ENCODE measurements around the gene CDCA8.
"Not testable (repeated sequence)": the region's sequence is repeated elsewhere in the genome, so short reads cannot be mapped to it uniquely, and the experiment has no call there.

CDCA8 gene

GRCh38 chr1:37738619-37739018 lies 46.3 kb downstream of the CDCA8 start:
- not testable (repeated sequence) for DNase-seq (ENCODE audit: low spot score)

DNA sequence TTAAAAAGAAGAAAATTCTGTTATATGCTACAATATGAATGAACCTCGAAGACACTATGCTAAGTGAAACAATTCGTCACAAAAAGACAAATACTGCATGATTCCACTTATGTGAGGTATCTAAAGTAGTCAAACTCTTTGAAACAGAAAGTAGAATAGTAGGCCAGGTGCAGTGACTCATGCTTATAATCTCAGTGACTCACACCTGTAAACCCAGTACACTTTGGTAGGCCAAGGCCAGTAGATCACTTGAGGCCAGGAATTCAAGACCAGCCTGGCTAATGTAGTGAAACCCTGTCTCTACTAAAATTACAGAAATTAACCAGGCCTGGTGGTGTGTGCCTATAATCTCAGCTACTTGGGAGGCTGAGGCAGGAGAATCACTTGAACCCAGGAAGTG lies 46.9 kb downstream of the CDCA8 start:
- no peak for DNase-seq (ENCODE audit: low spot score)

GRCh38 chr1:37741130-37741529 lies 48.8 kb downstream of the CDCA8 start:
- DNase-seq (ENCODE audit: low spot score), result no peak

DNA sequence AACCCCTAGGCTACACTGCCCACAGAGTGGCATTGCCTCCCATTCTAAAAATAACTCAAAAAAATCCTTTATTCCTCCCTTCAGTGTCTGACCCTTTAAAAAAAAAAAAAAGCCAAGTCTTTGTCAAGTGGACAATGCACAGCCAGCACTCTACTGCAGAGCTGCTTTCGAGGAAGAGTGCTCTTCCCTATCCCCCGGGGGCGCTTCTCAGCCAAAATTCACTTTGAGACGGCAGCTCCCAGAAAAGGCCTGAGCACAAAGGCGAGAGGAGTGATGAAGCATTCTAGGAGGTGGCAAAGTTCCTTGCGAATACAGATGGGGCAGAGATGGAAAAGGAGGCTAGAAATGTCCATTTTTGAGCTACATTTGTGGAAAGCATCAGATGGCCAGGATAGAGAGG lies 49.3 kb downstream of the CDCA8 start:
- no peak for DNase-seq (ENCODE audit: low spot score)

GRCh38 chr1:37746806-37747205 lies 54.5 kb downstream of the CDCA8 start:
- DNase-seq (ENCODE audit: low spot score), result no peak

GRCh38 chr1:37748565-37748964 lies 56.2 kb downstream of the CDCA8 start:
- DNase-seq (ENCODE audit: low spot score), result no peak

DNA sequence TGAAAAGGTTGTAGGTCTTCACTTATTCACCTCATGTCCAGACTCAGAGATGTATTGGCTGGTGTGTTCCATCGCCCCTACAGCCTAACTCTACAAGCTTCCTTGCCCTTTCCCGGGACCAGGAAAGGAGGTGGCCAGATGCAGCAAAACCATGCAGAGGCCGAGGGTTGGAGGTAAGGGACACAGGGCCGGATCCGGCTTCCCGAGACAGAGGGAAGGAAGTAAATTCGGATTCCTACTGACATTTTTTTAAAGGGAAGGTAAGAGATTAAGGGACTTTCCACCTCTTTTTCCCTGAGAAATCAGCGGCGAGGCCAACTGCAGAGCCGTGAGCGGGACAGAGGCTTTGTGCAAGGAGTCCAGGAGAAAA lies 59.9 kb downstream of the CDCA8 start:
- no peak for DNase-seq (ENCODE audit: low spot score)

DNA sequence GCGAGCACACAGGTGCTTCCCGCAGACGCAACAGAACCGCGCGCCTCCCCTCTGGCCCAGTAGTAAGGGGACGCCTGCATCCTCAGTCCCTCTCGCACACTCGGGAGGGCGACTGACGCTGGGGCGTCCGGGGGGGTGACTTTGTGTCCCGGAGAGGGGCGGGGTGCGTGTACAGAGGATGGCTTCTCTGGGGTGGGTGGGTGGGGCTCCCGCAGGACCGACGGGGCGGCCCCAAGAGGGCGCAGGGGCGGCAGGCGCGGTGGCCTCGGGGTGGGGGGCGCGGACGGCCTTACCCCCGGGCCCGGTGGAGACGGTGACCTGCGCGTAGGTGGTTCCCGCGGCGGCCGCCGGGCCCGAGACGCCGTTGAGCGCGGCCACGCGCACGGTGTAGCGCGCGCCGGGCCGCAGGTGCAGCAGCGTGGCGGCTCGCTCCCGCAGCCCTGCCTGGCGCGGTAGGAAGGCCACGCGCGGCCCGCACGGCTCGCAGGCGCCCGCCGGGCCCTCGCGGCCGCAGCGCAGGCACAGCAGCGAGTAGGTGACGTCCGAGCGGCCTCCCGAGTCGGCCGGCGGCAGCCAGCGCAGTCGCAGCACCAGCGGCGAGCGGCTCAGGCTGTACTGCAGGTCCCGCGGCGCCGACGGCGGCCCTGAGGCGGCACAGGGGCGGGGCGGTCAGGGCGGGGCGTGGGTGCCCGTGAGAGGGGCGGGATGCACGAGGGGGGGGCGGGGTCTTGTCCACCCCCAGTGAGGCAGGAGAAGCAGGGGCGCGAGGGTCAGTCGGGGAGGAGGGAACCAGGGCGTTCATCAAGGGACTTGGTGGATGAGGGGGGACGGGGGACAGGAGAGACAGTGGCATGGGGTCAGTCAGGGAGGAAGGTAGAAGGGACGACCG lies 60.5 kb downstream of the CDCA8 start:
- DNase-seq (ENCODE audit: low spot score), result no peak

DNA sequence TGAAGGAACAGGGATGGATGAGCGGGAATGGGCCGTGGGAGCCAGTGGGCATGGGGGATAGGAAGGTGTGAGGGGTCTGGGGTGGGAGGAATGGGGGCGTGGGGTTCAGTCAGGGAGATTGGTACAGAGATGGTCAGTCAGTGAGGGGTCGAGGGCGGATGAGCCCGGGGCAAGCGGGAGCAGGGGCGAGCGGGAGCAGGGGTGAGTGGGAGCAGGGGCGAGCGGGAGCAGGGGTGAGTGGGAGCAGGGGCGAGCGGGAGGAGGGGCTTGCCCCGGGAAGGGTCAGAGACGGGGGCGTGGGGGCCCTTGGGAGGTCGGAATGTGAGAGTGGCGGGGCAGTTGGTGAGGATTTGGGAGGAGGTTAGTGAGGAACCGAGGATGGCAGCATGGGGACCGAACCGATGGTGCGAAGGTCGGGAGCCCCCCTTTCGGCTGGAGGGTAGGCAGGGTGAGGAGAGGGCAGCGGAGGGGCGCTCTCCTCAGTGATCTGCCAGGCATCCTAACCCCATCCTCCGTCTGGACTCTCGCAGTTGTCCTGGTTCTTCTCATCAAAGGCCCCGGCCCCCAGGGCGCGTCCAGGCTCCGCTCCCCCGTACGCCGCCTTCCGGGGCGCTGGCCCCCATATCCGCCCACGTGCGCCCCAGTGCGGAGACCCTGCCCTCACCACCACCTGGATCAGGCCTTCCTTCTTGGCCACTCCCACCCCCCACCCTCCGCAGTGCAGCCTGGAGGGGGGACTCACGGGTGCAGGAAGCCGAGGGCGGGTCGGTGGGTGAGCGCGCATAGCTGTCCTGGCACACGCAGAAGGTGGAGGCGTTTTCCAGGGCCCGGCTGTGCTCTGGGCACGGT lies 61.4 kb downstream of the CDCA8 start:
- no peak for DNase-seq (ENCODE audit: low spot score)

DNA sequence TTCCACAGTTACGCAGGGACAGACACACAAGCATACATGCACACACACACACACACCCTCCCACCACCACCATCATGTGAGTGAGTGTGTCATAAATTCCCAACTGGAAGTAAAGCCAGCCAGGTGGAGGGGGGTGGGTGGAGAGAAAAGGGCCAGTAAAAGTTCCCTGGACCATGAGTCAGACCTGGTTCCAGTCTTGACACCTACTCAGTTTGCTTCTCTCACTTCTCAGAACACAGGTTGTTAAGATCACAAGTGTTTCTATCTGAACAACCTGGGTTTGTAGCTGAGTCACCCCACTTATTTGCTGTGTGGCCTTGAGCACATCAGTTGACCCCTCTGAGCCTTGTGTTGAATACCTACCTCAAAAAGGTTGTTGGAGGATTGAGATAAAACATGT lies 63.0 kb downstream of the CDCA8 start:
- no peak for DNase-seq (ENCODE audit: low spot score)

DNA sequence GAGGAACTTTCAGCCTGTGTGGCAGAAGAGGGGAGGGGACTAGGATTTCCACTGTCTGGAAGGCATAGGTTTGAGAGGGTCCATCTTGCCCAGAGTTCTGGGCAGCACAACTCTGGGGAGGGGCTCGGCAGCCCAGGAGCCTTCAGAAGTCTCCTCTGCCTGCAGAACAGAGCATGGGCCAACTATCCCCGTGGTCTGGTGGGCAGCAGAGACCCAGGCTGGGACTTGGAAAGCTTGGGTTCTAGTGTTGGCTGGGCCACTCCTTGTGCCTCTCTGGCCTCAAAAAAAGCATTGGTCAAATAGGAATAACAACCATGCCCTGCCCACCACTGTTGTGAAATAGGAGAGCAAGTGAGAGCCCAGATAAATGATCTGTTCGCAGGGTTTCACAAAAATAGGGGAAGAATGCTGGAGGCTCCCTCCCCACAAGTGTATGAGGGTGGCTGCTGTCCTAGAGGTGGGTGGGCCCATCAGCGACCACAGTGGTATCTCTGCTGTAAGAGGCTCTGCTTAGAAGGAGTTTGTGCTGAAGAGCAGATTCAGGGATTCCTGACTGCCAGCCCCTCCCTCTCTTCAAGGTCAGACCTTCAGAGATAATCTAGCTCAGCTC lies 63.7 kb downstream of the CDCA8 start:
- no peak for DNase-seq (ENCODE audit: low spot score)

Measured in CD4-positive, alpha-beta T cell treated with Interleukin-6 at 100 ng/mL for 8 hours (primary cell).